ENCODE results near the gene GRM5.

DNA sequence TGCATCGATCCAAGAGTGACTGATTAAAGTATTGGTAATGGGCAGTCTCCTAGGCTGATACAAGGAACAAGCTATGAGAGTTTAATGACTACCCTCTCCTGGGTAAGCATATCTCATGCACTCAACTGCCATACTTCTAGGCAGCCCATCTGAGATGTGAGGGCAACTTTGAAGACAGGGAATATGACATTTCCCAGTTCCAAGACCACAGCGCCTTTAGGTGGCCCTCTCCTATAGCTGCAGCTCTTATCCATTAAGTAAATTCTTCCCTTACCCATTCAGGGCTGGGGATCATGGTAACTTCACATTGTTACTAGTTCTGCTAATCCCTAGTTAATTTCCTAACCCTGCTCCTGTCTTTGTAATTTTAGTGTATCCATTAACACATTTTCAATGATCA is 570.9 kb downstream of the GRM5 start:
- TF ChIP-seq, protein P1, sequence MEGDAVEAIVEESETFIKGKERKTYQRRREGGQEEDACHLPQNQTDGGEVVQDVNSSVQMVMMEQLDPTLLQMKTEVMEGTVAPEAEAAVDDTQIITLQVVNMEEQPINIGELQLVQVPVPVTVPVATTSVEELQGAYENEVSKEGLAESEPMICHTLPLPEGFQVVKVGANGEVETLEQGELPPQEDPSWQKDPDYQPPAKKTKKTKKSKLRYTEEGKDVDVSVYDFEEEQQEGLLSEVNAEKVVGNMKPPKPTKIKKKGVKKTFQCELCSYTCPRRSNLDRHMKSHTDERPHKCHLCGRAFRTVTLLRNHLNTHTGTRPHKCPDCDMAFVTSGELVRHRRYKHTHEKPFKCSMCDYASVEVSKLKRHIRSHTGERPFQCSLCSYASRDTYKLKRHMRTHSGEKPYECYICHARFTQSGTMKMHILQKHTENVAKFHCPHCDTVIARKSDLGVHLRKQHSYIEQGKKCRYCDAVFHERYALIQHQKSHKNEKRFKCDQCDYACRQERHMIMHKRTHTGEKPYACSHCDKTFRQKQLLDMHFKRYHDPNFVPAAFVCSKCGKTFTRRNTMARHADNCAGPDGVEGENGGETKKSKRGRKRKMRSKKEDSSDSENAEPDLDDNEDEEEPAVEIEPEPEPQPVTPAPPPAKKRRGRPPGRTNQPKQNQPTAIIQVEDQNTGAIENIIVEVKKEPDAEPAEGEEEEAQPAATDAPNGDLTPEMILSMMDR (IDR thresholded peaks at IDR 0.05; ENCODE audit: low read depth, low read length, missing input control), result no peak
- TF ChIP-seq RAD21 (IDR thresholded peaks at IDR 0.05) (no peak), TAF1 (conservative IDR thresholded peaks at IDR 0.05) (no peak), RXRA (IDR thresholded peaks at IDR 0.05) (no peak), YY1 (IDR thresholded peaks at IDR 0.05) (no peak), HNF4G (IDR thresholded peaks at IDR 0.05) (no peak), GABPA (IDR thresholded peaks at IDR 0.05 in 1 of 2, conservative IDR thresholded peaks at IDR 0.05 in 1 of 2) (no peak), SP1 (IDR thresholded peaks at IDR 0.05) (no peak), EGR1 (IDR thresholded peaks at IDR 0.05; ENCODE audit: low read depth in 2 of 2) (no peak), NR2F2 (IDR thresholded peaks at IDR 0.05) (no peak), JUND (IDR thresholded peaks at IDR 0.05) (no peak)
- TF ChIP-seq, protein P2, sequence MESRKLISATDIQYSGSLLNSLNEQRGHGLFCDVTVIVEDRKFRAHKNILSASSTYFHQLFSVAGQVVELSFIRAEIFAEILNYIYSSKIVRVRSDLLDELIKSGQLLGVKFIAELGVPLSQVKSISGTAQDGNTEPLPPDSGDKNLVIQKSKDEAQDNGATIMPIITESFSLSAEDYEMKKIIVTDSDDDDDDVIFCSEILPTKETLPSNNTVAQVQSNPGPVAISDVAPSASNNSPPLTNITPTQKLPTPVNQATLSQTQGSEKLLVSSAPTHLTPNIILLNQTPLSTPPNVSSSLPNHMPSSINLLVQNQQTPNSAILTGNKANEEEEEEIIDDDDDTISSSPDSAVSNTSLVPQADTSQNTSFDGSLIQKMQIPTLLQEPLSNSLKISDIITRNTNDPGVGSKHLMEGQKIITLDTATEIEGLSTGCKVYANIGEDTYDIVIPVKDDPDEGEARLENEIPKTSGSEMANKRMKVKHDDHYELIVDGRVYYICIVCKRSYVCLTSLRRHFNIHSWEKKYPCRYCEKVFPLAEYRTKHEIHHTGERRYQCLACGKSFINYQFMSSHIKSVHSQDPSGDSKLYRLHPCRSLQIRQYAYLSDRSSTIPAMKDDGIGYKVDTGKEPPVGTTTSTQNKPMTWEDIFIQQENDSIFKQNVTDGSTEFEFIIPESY (IDR thresholded peaks at IDR 0.05), result no peak
- TF ChIP-seq, protein P3, sequence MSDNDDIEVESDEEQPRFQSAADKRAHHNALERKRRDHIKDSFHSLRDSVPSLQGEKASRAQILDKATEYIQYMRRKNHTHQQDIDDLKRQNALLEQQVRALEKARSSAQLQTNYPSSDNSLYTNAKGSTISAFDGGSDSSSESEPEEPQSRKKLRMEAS (IDR thresholded peaks at IDR 0.05), result no peak
- TF ChIP-seq, protein P4, sequence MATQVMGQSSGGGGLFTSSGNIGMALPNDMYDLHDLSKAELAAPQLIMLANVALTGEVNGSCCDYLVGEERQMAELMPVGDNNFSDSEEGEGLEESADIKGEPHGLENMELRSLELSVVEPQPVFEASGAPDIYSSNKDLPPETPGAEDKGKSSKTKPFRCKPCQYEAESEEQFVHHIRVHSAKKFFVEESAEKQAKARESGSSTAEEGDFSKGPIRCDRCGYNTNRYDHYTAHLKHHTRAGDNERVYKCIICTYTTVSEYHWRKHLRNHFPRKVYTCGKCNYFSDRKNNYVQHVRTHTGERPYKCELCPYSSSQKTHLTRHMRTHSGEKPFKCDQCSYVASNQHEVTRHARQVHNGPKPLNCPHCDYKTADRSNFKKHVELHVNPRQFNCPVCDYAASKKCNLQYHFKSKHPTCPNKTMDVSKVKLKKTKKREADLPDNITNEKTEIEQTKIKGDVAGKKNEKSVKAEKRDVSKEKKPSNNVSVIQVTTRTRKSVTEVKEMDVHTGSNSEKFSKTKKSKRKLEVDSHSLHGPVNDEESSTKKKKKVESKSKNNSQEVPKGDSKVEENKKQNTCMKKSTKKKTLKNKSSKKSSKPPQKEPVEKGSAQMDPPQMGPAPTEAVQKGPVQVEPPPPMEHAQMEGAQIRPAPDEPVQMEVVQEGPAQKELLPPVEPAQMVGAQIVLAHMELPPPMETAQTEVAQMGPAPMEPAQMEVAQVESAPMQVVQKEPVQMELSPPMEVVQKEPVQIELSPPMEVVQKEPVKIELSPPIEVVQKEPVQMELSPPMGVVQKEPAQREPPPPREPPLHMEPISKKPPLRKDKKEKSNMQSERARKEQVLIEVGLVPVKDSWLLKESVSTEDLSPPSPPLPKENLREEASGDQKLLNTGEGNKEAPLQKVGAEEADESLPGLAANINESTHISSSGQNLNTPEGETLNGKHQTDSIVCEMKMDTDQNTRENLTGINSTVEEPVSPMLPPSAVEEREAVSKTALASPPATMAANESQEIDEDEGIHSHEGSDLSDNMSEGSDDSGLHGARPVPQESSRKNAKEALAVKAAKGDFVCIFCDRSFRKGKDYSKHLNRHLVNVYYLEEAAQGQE (IDR thresholded peaks at IDR 0.05), result no peak
